Prostate gland (tissue), 2 donors: ENCODE results near the gene FAM193A.

Experiments used
- POLR2A ChIP-seq: fragments of 450-650 bp; IDR thresholded peaks from one replicate; pipeline ENCODE4 v1.6.1; 2016; ENCODE audit warnings: antibody characterized with exemption, mild to moderate bottlenecking
- POLR2AphosphoS5 ChIP-seq: sonication (generic); formaldehyde crosslinking; IDR thresholded peaks from one replicate; pipeline ENCODE4 v1.6.1; 2017; ENCODE audit warnings: antibody characterized with exemption
- TF ChIP-seq, protein P1 (sequence below), 4 experiments: fragments of 200-600 bp in 2 of 4; fragments of 450-650 bp in 2 of 4; sonication (generic) in 2 of 4; IDR thresholded peaks; 1 replicate in 3 of 4; 2 replicates in 1 of 4; pipeline ENCODE4 v1.5.1; 2016 to 2019; ENCODE audit warnings: antibody characterized with exemption in 4 of 4, mild to moderate bottlenecking in 2 of 4, moderate library complexity in 2 of 4

DNA sequence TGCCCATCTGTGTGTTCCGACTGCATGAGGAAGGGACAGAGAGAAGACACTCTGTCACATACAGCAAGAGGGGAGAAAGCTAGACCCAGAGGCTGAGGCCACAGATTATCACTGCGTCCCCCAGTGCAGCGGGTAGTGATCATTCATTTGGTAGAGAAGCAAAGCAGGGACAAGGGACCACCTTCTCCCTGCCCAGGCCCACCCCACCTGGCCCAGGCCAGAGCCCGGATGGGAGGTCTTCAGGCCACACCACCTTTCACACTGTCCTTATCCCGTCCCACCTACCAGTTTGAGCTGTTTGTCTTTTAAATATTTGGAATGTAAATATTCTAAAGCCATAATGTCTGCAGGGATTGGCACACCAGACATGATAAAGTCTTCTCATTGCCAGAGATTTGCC lies 209.1 kb downstream of the FAM193A start:
- TF ChIP-seq POLR2A (no peak), POLR2AphosphoS5 (no peak)
- TF ChIP-seq, protein P1, sequence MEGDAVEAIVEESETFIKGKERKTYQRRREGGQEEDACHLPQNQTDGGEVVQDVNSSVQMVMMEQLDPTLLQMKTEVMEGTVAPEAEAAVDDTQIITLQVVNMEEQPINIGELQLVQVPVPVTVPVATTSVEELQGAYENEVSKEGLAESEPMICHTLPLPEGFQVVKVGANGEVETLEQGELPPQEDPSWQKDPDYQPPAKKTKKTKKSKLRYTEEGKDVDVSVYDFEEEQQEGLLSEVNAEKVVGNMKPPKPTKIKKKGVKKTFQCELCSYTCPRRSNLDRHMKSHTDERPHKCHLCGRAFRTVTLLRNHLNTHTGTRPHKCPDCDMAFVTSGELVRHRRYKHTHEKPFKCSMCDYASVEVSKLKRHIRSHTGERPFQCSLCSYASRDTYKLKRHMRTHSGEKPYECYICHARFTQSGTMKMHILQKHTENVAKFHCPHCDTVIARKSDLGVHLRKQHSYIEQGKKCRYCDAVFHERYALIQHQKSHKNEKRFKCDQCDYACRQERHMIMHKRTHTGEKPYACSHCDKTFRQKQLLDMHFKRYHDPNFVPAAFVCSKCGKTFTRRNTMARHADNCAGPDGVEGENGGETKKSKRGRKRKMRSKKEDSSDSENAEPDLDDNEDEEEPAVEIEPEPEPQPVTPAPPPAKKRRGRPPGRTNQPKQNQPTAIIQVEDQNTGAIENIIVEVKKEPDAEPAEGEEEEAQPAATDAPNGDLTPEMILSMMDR (IDR thresholded peaks at IDR 0.05), result no peak
